ENCODE results near the gene PRKCZ. TPM values are rescaled to one million over a fixed set of nuclear protein-coding genes. Genes with fewer than 3 reads are reported as not detected.

The PRKCZ gene
- total and polyA plus RNA-seq, 9 of the 15 experiments (the other 6 are each of a cell fraction or from before 2014, with no cell fraction given) = 0.07 to 3.1 (median 1.3) TPM

DNA sequence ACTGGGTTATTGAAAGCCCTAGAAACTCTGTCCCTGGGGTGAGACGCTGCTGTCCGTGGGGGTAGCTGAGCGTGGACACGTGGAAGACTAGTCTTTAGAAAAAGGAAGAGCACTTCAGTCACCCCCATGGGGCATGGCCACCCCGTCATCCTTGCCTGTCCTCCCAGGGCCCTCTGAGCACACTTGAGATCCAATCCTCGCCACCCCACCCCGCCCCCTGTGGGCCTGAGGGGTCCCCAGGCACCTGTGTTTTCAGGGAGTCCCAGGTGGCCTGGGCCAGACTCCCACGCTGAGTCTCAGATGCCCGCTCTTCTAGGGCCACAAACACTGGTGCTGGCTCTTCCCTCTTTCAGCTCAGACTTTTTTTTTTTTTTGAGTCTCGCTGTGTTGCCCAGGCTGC lies 2.5 kb downstream of the PRKCZ start (continued):
- TF ChIP-seq, protein P1, sequence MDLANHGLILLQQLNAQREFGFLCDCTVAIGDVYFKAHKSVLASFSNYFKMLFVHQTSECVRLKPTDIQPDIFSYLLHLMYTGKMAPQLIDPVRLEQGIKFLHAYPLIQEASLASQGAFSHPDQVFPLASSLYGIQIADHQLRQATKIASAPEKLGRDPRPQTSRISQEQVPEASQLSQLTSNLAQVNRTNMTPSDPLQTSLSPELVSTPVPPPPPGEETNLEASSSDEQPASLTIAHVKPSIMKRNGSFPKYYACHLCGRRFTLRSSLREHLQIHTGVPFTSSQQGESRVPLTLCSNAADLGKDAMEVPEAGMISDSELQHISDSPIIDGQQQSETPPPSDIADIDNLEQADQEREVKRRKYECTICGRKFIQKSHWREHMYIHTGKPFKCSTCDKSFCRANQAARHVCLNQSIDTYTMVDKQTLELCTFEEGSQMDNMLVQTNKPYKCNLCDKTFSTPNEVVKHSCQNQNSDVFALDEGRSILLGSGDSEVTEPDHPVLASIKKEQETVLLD (IDR thresholded peaks at IDR 0.05) = no peak
- TF ChIP-seq ADNP (tag; IDR thresholded peaks at IDR 0.05) (no peak), ZNF764 (CRISPR knock-in tag; IDR thresholded peaks at IDR 0.05; ENCODE audit: low read depth) (no peak)

DNA sequence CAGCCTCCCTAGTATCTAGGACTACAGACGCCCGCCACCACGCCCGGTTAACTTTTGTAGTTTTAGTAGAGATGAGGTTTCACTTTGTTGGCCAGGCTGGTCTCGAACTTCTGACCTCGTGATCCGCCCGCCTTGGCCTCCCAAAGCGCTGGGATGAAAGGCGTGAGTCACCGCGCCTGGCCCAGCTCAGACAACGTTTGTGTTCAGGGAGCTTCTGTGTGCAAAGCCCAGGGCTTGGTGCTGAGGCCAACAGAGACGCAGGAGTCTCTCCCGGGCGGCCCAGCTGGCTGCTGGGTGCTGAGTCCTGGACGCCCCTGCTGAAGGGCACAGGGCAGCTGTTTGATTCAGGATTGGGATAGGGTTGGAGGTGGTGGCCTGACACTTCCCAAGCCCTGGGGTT lies 3.0 kb downstream of the PRKCZ start:
- Histone ChIP-seq H3K4me1 (replicated peaks in 1 of 2; ENCODE audit: control insufficient read depth in 2 of 2, insufficient read depth in 2 of 2, low read length in 2 of 2) (peaks cover 0 to 45% of the 10 kb centered on the region in 2 experiments; a peak in 2 of 5 replicates), H3K27me3 (ENCODE audit: control insufficient read depth in 2 of 2, insufficient read depth in 2 of 2, low read length in 2 of 2) (peaks cover 3 to 51% of the 10 kb centered on the region in 2 experiments; a peak in 4 of 5 replicates), H3K27ac (ENCODE audit: extremely low read depth, low read depth, low read length) (no peak overlapping the region), H3K9ac (ENCODE audit: insufficient read depth in 1 of 2, low read depth in 2 of 2, low read length in 2 of 2) (no peak overlapping the region; a peak in 1 of 4 replicates), H4K20me1 (replicated peaks; ENCODE audit: control insufficient read depth, insufficient read depth, low read length) (no peaks in the 10 kb centered on the region), H2AFZ (ENCODE audit: low read depth, low read length) (no peak overlapping the region), H3K79me2 (ENCODE audit: control insufficient read depth, insufficient read depth, low read length) (no peaks in the 10 kb centered on the region), H3K4me3 (no peak overlapping the region), H3K36me3 (ENCODE audit: control insufficient read depth, insufficient read depth, low read length) (no peaks in the 10 kb centered on the region), H3K9me1 (ENCODE audit: control insufficient read depth, insufficient read depth, low read length) (peaks cover 7% of the 10 kb centered on the region), H3K9me3 (replicated peaks; ENCODE audit: control insufficient read depth, insufficient read depth, low read depth, low read length) (no peaks in the 10 kb centered on the region), H3K4me2 (ENCODE audit: insufficient read depth, low read length) (no peak overlapping the region)
- no peak for DNase-seq (ENCODE audit: extremely low read depth in 1 of 4, low spot score in 3 of 4)
- no peak for TF ChIP-seq KAT2B (IDR thresholded peaks at IDR 0.05; ENCODE audit: low read depth, low read length)
- TF ChIP-seq TBP (optimal IDR thresholded peaks at IDR 0.05; ENCODE audit: low read depth, low read length) = peak; percentile 18
- ChIA-PET POLR2A (no interaction called here), CTCF (ENCODE audit: low intra/inter-chr PET ratio) (no interaction called here)
- intact Hi-C loops (cut with micrococcal nuclease) (no loop called here), in situ Hi-C loops (cut with MboI) (no loop called here)
- BruUV-seq (replicated peaks) = no TSS peak
- 11% methylated on average over 17 of the region's 17 CpGs for WGBS (ENCODE audit: insufficient coverage, low coverage, missing lambda C conversion rate)
- no peak for FAIRE-seq
- ATAC-seq = 0 out of 3 replicates have a peak, but pooled peaks have one; percentile 12
